Measurements from ENCODE around the gene ANKRD30A.
"Not testable (repeated sequence)": the region's sequence is repeated elsewhere in the genome, so short reads cannot be mapped to it uniquely, and the experiment has no call there.

Gene ANKRD30A

DNA sequence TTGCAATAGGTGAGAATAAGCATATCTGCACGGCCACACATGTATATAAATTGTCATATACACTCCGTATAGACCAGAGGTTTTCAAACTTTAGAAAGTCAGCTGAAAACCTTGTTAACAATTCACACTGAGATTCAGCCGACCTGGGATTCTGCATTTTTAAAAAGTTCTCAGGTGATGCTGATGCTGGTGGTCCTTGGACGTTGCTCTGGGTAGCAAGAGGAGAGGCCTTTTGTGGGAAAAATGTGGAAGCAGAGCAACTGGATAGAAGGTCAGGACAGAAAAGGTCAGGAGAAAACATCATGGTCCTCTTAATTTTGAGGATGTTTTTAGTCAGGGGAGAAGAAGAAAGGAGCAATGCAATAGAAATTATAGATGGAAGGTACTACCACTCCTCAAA is 52.9 kb downstream of the ANKRD30A start:
- H3K4me1 ChIP-seq (ENCODE audit: control insufficient read depth, insufficient read depth, low read length); H3K9ac ChIP-seq (ENCODE audit: low read depth, low read length); H3K9me3 ChIP-seq (replicated peaks; ENCODE audit: low read length); H3K4me3 ChIP-seq (ENCODE audit: low read length); H3K36me3 ChIP-seq (ENCODE audit: insufficient read depth, low read length); H3K4me2 ChIP-seq (ENCODE audit: low read length); H3K27me3 ChIP-seq (ENCODE audit: control insufficient read depth, insufficient read depth, low read length): not testable (repeated sequence)

- H3K9ac ChIP-seq (ENCODE audit: low read depth, low read length); H3K36me3 ChIP-seq (ENCODE audit: insufficient read depth, low read length); H3K27me3 ChIP-seq (ENCODE audit: control insufficient read depth, insufficient read depth, low read length); H3K4me3 ChIP-seq (ENCODE audit: low read length); H3K4me2 ChIP-seq (ENCODE audit: low read length); H3K9me3 ChIP-seq (replicated peaks; ENCODE audit: low read length); H3K4me1 ChIP-seq (ENCODE audit: control insufficient read depth, insufficient read depth, low read length): not testable (repeated sequence)
These were observed 57.3 kb downstream of the ANKRD30A start for GRCh38 chr10:37182719-37183118.

DNA sequence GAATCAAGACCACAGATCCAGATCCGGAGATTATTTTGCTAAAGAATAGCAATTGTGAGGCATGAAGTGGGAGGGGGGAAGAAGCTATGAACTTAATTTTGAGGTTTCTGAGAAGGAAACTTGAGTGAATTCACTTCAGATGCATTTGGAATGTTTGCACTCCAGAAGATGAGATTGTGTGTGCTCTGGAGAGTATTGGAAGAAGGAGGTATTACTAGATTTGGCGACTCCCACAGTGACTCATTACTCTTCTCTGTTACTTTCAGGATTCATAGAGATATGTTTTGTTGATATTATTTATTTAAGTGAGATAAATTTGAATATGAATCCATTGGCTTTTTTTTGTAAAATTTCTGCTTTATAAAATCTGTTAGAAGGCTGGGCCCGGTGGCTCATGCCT is 80.7 kb downstream of the ANKRD30A start:
- Histone ChIP-seq H3K4me3 (ENCODE audit: low read length) (no peak overlapping the region), H3K9me3 (replicated peaks; ENCODE audit: low read length) (peaks cover 5% of the 10 kb centered on the region), H3K36me3 (ENCODE audit: insufficient read depth, low read length) (no peaks in the 10 kb centered on the region), H3K27me3 (ENCODE audit: control insufficient read depth, insufficient read depth, low read length) (no peaks in the 10 kb centered on the region), H3K4me1 (ENCODE audit: control insufficient read depth, insufficient read depth, low read length) (no peaks in the 10 kb centered on the region), H3K4me2 (ENCODE audit: low read length) (no peak overlapping the region), H3K9ac (ENCODE audit: low read depth, low read length) (no peak overlapping the region)

DNA sequence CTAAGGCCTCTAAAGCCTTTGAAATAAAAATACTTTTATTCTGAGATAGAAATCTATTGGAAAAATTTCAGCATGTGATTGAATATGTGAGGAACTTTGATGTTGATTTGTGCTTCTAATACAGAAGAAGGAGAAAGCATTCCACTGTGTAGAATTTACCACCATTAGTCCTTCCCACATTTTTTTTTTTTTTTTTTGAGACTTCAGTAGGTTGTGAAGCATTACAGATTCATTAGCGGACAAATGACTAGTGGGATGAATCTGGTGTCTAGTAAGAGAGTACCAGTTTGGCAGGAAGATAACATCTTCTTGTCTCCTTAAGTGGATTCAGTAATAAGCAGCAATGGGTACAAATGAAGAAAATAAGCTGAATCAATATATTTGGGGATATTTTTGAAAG is 95.5 kb downstream of the ANKRD30A start:
- Histone ChIP-seq H3K4me3 (ENCODE audit: low read length) (no peak overlapping the region), H3K9me3 (replicated peaks; ENCODE audit: low read length) (no peaks in the 10 kb centered on the region), H3K4me2 (ENCODE audit: low read length) (no peak overlapping the region), H3K36me3 (ENCODE audit: insufficient read depth, low read length) (no peaks in the 10 kb centered on the region), H3K9ac (ENCODE audit: low read depth, low read length) (no peak overlapping the region), H3K27me3 (ENCODE audit: control insufficient read depth, insufficient read depth, low read length) (no peaks in the 10 kb centered on the region), H3K4me1 (ENCODE audit: control insufficient read depth, insufficient read depth, low read length) (no peaks in the 10 kb centered on the region)

DNA sequence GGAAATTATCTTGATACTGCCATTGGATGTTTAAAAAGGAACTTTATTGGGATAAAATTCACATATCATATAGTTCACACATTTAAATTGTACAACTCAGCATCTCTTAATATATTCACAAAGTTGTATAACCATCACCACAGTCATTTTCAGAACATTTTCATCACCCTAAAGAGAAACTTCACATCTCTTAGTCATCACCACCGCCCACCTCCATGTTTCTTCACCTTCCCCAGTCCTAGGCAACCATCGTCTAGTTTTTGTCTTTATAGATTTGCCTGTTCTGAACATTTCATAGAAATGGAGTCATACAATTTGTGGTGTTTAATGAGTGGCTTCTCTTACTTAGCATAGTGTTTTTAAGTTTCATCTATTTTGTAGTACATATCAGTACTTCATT is 96.6 kb downstream of the ANKRD30A start:
- no peak overlapping the region for H3K9ac ChIP-seq (ENCODE audit: low read depth, low read length)
- no peaks in the 10 kb centered on the region for H3K27me3 ChIP-seq (ENCODE audit: control insufficient read depth, insufficient read depth, low read length)
- no peaks in the 10 kb centered on the region for H3K4me1 ChIP-seq (ENCODE audit: control insufficient read depth, insufficient read depth, low read length)
- no peak overlapping the region for H3K4me2 ChIP-seq (ENCODE audit: low read length)
- no peak overlapping the region for H3K4me3 ChIP-seq (ENCODE audit: low read length)
- H3K36me3 ChIP-seq (ENCODE audit: insufficient read depth, low read length), result no peaks in the 10 kb centered on the region
- no peaks in the 10 kb centered on the region for H3K9me3 ChIP-seq (replicated peaks; ENCODE audit: low read length)

GRCh38 chr10:37225163-37225562 is 99.8 kb downstream of the ANKRD30A start:
- H3K9me3 ChIP-seq (replicated peaks; ENCODE audit: low read length), result no peaks in the 10 kb centered on the region
- no peaks in the 10 kb centered on the region for H3K36me3 ChIP-seq (ENCODE audit: insufficient read depth, low read length)
- H3K9ac ChIP-seq (ENCODE audit: low read depth, low read length), result no peak overlapping the region
- H3K4me3 ChIP-seq (ENCODE audit: low read length), result no peak overlapping the region
- H3K27me3 ChIP-seq (ENCODE audit: control insufficient read depth, insufficient read depth, low read length), result no peaks in the 10 kb centered on the region
- no peaks in the 10 kb centered on the region for H3K4me1 ChIP-seq (ENCODE audit: control insufficient read depth, insufficient read depth, low read length)
- no peak overlapping the region for H3K4me2 ChIP-seq (ENCODE audit: low read length)

DNA sequence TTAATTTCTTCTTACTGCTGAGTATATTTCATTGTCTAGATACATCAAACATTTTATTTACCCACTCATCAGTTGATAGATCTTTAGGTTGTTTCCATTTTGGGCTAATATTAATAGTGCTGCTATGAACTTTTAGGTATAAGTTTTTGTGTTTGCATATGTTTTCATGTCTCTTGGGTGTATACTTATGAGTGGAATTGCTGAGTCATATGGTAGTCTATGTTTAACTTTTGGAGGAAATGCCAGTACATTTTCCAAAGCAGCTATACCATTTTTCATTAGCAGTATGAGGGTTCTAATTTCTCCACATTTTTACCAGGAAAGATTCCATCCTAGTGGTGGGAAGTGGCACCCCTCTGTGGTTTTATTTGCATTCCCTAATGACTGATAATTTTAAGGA is 101.1 kb downstream of the ANKRD30A start:
- no peaks in the 10 kb centered on the region for H3K27me3 ChIP-seq (ENCODE audit: control insufficient read depth, insufficient read depth, low read length)
- H3K9me3 ChIP-seq (replicated peaks; ENCODE audit: low read length), result no peaks in the 10 kb centered on the region
- H3K9ac ChIP-seq (ENCODE audit: low read depth, low read length), result no peak overlapping the region
- H3K4me3 ChIP-seq (ENCODE audit: low read length), result no peak overlapping the region
- no peak overlapping the region for H3K4me2 ChIP-seq (ENCODE audit: low read length)
- H3K4me1 ChIP-seq (ENCODE audit: control insufficient read depth, insufficient read depth, low read length), result no peaks in the 10 kb centered on the region
- H3K36me3 ChIP-seq (ENCODE audit: insufficient read depth, low read length), result no peaks in the 10 kb centered on the region

DNA sequence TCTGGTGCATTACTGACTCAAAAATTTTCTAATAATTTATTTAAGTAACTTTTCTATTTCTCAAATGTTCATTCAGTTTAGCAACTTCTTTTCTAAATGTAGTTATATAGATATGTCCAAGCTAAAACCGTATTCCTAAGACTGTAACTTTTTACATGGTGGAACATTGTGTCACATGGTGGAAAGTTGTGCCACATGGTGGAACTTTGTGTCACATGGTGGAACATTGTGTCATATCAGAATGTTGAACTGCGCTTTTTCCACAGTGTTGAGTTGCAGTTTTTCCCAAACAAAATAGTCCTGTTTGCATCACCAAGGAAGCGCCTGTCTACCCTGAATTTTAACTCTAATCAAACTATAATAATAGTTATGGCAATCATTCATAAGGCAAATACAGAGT is 109.3 kb downstream of the ANKRD30A start:
- Histone ChIP-seq H3K27me3 (ENCODE audit: control insufficient read depth, insufficient read depth, low read length) (no peaks in the 10 kb centered on the region), H3K4me3 (ENCODE audit: low read length) (no peak overlapping the region), H3K4me1 (ENCODE audit: control insufficient read depth, insufficient read depth, low read length) (no peaks in the 10 kb centered on the region), H3K4me2 (ENCODE audit: low read length) (no peak overlapping the region), H3K9me3 (replicated peaks; ENCODE audit: low read length) (no peaks in the 10 kb centered on the region), H3K9ac (ENCODE audit: low read depth, low read length) (no peak overlapping the region), H3K36me3 (ENCODE audit: insufficient read depth, low read length) (no peaks in the 10 kb centered on the region)

DNA sequence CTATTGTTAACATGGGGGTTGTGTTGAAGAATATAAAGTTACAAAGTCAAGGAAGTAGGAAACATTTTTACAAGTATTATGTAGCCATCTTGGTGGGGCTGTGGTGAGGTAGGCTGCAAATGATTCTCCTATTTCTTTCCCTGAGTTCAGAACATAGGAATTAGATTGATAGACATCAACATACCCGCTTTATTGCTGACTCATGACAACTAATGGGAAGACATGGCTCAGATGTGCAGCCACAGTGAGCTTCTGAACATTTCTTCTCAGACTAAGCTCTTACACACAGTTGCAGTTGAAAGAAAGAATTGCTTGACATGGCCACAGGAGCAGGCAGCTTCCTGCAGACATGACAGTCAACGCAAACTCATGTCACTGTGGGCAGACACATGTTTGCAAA is 110.7 kb downstream of the ANKRD30A start:
- Histone ChIP-seq H3K9ac (ENCODE audit: low read depth, low read length) (no peak overlapping the region), H3K4me2 (ENCODE audit: low read length) (no peak overlapping the region), H3K4me3 (ENCODE audit: low read length) (no peak overlapping the region), H3K36me3 (ENCODE audit: insufficient read depth, low read length) (no peaks in the 10 kb centered on the region), H3K27me3 (ENCODE audit: control insufficient read depth, insufficient read depth, low read length) (no peaks in the 10 kb centered on the region), H3K4me1 (ENCODE audit: control insufficient read depth, insufficient read depth, low read length) (no peaks in the 10 kb centered on the region), H3K9me3 (replicated peaks; ENCODE audit: low read length) (no peaks in the 10 kb centered on the region)

GRCh38 chr10:37240223-37240622 is 114.8 kb downstream of the ANKRD30A start:
- Histone ChIP-seq H3K4me3 (ENCODE audit: low read length) (no peak overlapping the region), H3K9me3 (replicated peaks; ENCODE audit: low read length) (no peaks in the 10 kb centered on the region), H3K4me1 (ENCODE audit: control insufficient read depth, insufficient read depth, low read length) (no peaks in the 10 kb centered on the region), H3K9ac (ENCODE audit: low read depth, low read length) (no peak overlapping the region), H3K4me2 (ENCODE audit: low read length) (no peak overlapping the region), H3K27me3 (ENCODE audit: control insufficient read depth, insufficient read depth, low read length) (no peaks in the 10 kb centered on the region), H3K36me3 (ENCODE audit: insufficient read depth, low read length) (no peaks in the 10 kb centered on the region)

- H3K4me3 ChIP-seq (ENCODE audit: low read length), result no peak overlapping the region
- no peaks in the 10 kb centered on the region for H3K9me3 ChIP-seq (replicated peaks; ENCODE audit: low read length)
- no peaks in the 10 kb centered on the region for H3K27me3 ChIP-seq (ENCODE audit: control insufficient read depth, insufficient read depth, low read length)
- H3K36me3 ChIP-seq (ENCODE audit: insufficient read depth, low read length), result no peaks in the 10 kb centered on the region
- no peak overlapping the region for H3K4me2 ChIP-seq (ENCODE audit: low read length)
- H3K9ac ChIP-seq (ENCODE audit: low read depth, low read length), result no peak overlapping the region
- H3K4me1 ChIP-seq (ENCODE audit: control insufficient read depth, insufficient read depth, low read length), result no peaks in the 10 kb centered on the region
These were observed 121.2 kb downstream of the ANKRD30A start for GRCh38 chr10:37246637-37247036.

DNA sequence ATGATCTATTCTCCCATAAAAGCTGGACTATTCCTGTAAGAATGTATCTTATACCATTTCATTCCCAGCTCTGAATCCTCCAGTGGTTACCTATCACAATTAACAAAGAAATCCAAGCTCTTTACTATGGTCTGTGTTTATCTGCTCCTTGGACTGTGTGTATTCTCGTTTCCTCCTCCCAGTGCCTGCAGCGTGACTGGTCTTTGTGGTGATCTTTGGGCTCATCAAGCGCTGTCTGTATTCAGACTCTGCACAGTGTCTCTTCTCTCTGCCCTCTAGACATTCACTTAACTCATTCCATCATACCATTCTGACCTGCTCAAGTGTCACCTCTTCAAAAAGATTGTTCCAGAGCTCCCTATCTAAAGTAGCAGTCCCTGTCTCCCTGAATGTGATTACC is 130.4 kb downstream of the ANKRD30A start:
- not testable (repeated sequence) for H3K4me1 ChIP-seq (ENCODE audit: control insufficient read depth, insufficient read depth, low read length); H3K4me2 ChIP-seq (ENCODE audit: low read length); H3K36me3 ChIP-seq (ENCODE audit: insufficient read depth, low read length); H3K9me3 ChIP-seq (replicated peaks; ENCODE audit: low read length); H3K27me3 ChIP-seq (ENCODE audit: control insufficient read depth, insufficient read depth, low read length); H3K4me3 ChIP-seq (ENCODE audit: low read length); H3K9ac ChIP-seq (ENCODE audit: low read depth, low read length)

GRCh38 chr10:37263304-37263703 is 137.9 kb downstream of the ANKRD30A start:
- no peak overlapping the region for H3K4me2 ChIP-seq (ENCODE audit: low read length)
- no peaks in the 10 kb centered on the region for H3K4me1 ChIP-seq (ENCODE audit: control insufficient read depth, insufficient read depth, low read length)
- H3K9me3 ChIP-seq (replicated peaks; ENCODE audit: low read length), result no peaks in the 10 kb centered on the region
- no peaks in the 10 kb centered on the region for H3K36me3 ChIP-seq (ENCODE audit: insufficient read depth, low read length)
- no peak overlapping the region for H3K4me3 ChIP-seq (ENCODE audit: low read length)
- H3K9ac ChIP-seq (ENCODE audit: low read depth, low read length), result no peak overlapping the region
- H3K27me3 ChIP-seq (ENCODE audit: control insufficient read depth, insufficient read depth, low read length), result no peaks in the 10 kb centered on the region

All from skeletal muscle satellite cell (primary cell).